SK-N-MC (cell line): ENCODE measurements around the gene RNF144A.

Experiments used
- EZH2 ChIP-seq: fragments of 200-600 bp; sonication (generic); IDR thresholded peaks from one replicate; pipeline ENCODE4 v1.6.1; 2017; ENCODE audit warnings: antibody characterized with exemption
- POLR2AphosphoS5 ChIP-seq: IDR thresholded peaks from 2 replicates; pipeline ENCODE4 v1.6.1; 2012; ENCODE audit warnings: mild to moderate bottlenecking, low read depth, low read length, borderline replicate concordance

DNA sequence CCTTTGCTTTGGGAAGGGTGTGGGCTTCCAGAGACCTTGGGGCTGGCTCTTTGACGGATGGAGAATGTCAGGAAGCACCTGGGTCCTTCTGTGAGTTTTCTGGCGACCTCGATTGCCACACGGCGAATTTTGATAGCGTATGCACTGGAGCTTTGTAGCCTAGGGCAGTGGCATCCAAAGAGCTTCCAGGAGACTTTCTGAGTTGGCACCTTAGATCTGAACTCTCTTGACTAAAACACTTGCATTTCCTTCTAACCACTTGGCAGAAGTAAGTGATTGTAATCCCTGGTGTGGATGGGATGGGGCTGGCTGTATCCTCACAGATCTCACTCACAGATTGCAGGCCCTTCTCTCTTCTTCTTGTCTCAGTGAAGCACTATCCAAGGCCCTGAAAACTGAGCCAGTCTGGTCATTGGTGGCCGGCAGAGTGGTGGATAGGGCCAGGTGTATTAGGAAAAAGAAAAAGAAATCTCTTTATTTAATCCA lies 7.8 kb downstream of the RNF144A start:
- TF ChIP-seq POLR2AphosphoS5 (no peak), EZH2 (no peak)
